GM19455 (cell line): ENCODE measurements around the gene ILK.

Experiments used
- ATAC-seq: cut with Tn5 transposase; IDR thresholded peaks from one replicate; pipeline ENCODE4 v1.9.1; 2021; ENCODE audit not compliant: unreplicated experiment

Gene ILK

GRCh38 chr11:6603287-6604080 is at the start of gene ILK, which contains the start of gene RRP8:
TSS of gene ILK (plus strand) at chr11:6603774. CDS start at chr11:6604272, 498 bp downstream.
TSS of gene RRP8 (minus strand) at chr11:6603616. CDS start at chr11:6603502, 114 bp downstream.
- ATAC-seq, result peak; percentile 75

- ATAC-seq, result no peak
These were observed 48.5 kb upstream of the ILK start for GRCh38 chr11:6554828-6555706.

GRCh38 chr11:6556139-6556949 is 47.2 kb upstream of the ILK start:
- ATAC-seq, result no peak

- no peak for ATAC-seq
These were observed 46.5 kb upstream of the ILK start for GRCh38 chr11:6557063-6557462.

GRCh38 chr11:6557761-6558674 is 45.6 kb upstream of the ILK start:
- ATAC-seq, result no peak

GRCh38 chr11:6559369-6559768 is 44.2 kb upstream of the ILK start:
- no peak for ATAC-seq

- ATAC-seq, result no peak
These were observed 42.3 kb upstream of the ILK start for GRCh38 chr11:6561288-6561687.

GRCh38 chr11:6563121-6563619 is 40.4 kb upstream of the ILK start:
- no peak for ATAC-seq

GRCh38 chr11:6563667-6564066 is 39.9 kb upstream of the ILK start:
- no peak for ATAC-seq

GRCh38 chr11:6565325-6565724 is 38.2 kb upstream of the ILK start:
- ATAC-seq, result no peak

GRCh38 chr11:6565988-6566703 is 37.4 kb upstream of the ILK start:
- no peak for ATAC-seq

- no peak for ATAC-seq
These were observed 36.7 kb upstream of the ILK start for GRCh38 chr11:6566704-6567370.

- no peak for ATAC-seq
These were observed 36.2 kb upstream of the ILK start for GRCh38 chr11:6567371-6567745.

GRCh38 chr11:6568191-6568918 is 35.2 kb upstream of the ILK start:
- no peak for ATAC-seq

GRCh38 chr11:6569706-6570105 is 33.9 kb upstream of the ILK start:
- ATAC-seq, result no peak

GRCh38 chr11:6570691-6571427 is 32.7 kb upstream of the ILK start:
- ATAC-seq, result no peak

GRCh38 chr11:6571434-6572008 is 32.1 kb upstream of the ILK start:
- no peak for ATAC-seq
